Peyer's patch (tissue), 4 donors: ENCODE measurements around the gene ARHGAP26. TPM values are rescaled to one million over a fixed set of nuclear protein-coding genes. Genes with fewer than 3 reads are reported as not detected.

Source experiments
- DNase-seq, 3 donors: peaks; one replicate each; pipeline ENCODE4 v3.0.0-alpha.2; 2017 to 2019
- H3K27ac ChIP-seq, 4 donors: fragments of 200-600 bp; sonication (generic); one replicate each; pipeline ENCODE4 v1.5.1; 2016 to 2019
- H3K27me3 ChIP-seq, 2 donors: fragments of 200-600 bp; sonication (generic); one replicate each; pipeline ENCODE4 v1.5.1; 2019
- H3K36me3 ChIP-seq, 3 donors: fragments of 200-600 bp; sonication (generic); one replicate each; pipeline ENCODE4 v1.5.1; 2016 to 2019
- H3K4me1 ChIP-seq, 4 donors: fragments of 200-600 bp; sonication (generic); one replicate each; pipeline ENCODE4 v1.5.1; 2016 to 2019
- H3K4me3 ChIP-seq, 4 donors: fragments of 200-600 bp; sonication (generic); 1 replicate in 3 of 4; 2 replicates in 1 of 4; pipeline ENCODE4 v1.5.1; 2016 to 2019; ENCODE audit warnings: mild to moderate bottlenecking in 1 of 4
- H3K9me3 ChIP-seq, 4 donors: fragments of 200-600 bp; sonication (generic); one replicate each; pipeline ENCODE4 v1.5.1; 2016 to 2019; ENCODE audit warnings: mild to moderate bottlenecking in 1 of 4
- CTCF ChIP-seq, 6 experiments: fragments of 450-650 bp in 4 of 6; fragments of 200-600 bp in 2 of 6; sonication (generic) in 1 of 6; IDR thresholded peaks; one replicate each; pipeline ENCODE4 v1.5.1; 2017 to 2019; ENCODE audit warnings: antibody characterized with exemption in 6 of 6, mild to moderate bottlenecking in 3 of 6, moderate library complexity in 1 of 6
- POLR2A ChIP-seq, 2 donors: fragments of 450-650 bp; IDR thresholded peaks; one replicate each; pipeline ENCODE4 v1.5.1; 2017; ENCODE audit warnings: antibody characterized with exemption in 2 of 2, mild to moderate bottlenecking in 2 of 2, moderate library complexity in 2 of 2
- total RNA-seq, 4 donors: library from RNA; depleted of rRNA; stranded (reverse); fragments of >200 nt; gene quantifications; one replicate each; pipeline ENCODE4 v1.1.0, GENCODE V29; 2016

ARHGAP26 gene
- total RNA-seq, 4 donors from 2014 or later = 60.1 to 180 (median 126) TPM

GRCh38 chr5:143188692-143189091, 418.5 kb downstream of the ARHGAP26 start:
- Histone ChIP-seq H3K27ac (no peak overlapping the region), H3K4me3 (no peak overlapping the region), H3K27me3 (no peaks in the 10 kb centered on the region), H3K36me3 (no peaks in the 10 kb centered on the region), H3K4me1 (no peaks in the 10 kb centered on the region), H3K9me3 (no peaks in the 10 kb centered on the region)
- TF ChIP-seq POLR2A (IDR thresholded peaks at IDR 0.05) (no peak), CTCF (IDR thresholded peaks at IDR 0.05) (no peak)
- DNase-seq = no peak

GRCh38 chr5:143190260-143190810, 420.2 kb downstream of the ARHGAP26 start:
- DNase-seq = no peak
- H3K27ac ChIP-seq = no peak overlapping the region
- H3K36me3 ChIP-seq = no peaks in the 10 kb centered on the region
- H3K4me3 ChIP-seq = no peak overlapping the region
- no peaks in the 10 kb centered on the region for H3K9me3 ChIP-seq
- H3K4me1 ChIP-seq = no peaks in the 10 kb centered on the region
- no peaks in the 10 kb centered on the region for H3K27me3 ChIP-seq
- TF ChIP-seq CTCF (IDR thresholded peaks at IDR 0.05) (no peak), POLR2A (IDR thresholded peaks at IDR 0.05) (no peak)

GRCh38 chr5:143191720-143192119, 421.5 kb downstream of the ARHGAP26 start:
- no peak for DNase-seq
- no peak overlapping the region for H3K27ac ChIP-seq
- no peaks in the 10 kb centered on the region for H3K9me3 ChIP-seq
- H3K27me3 ChIP-seq = no peaks in the 10 kb centered on the region
- H3K4me3 ChIP-seq = no peak overlapping the region
- TF ChIP-seq POLR2A (IDR thresholded peaks at IDR 0.05) (no peak), CTCF (IDR thresholded peaks at IDR 0.05) (no peak)
- no peaks in the 10 kb centered on the region for H3K36me3 ChIP-seq
- H3K4me1 ChIP-seq = no peaks in the 10 kb centered on the region

GRCh38 chr5:143192191-143192900, 422.2 kb downstream of the ARHGAP26 start:
- H3K27ac ChIP-seq = no peak overlapping the region
- no peaks in the 10 kb centered on the region for H3K27me3 ChIP-seq
- no peaks in the 10 kb centered on the region for H3K4me1 ChIP-seq
- H3K4me3 ChIP-seq = no peak overlapping the region
- H3K9me3 ChIP-seq = no peaks in the 10 kb centered on the region
- no peaks in the 10 kb centered on the region for H3K36me3 ChIP-seq
- TF ChIP-seq POLR2A (IDR thresholded peaks at IDR 0.05) = no peak
- no peak for TF ChIP-seq CTCF (IDR thresholded peaks at IDR 0.05)
- no peak for DNase-seq

GRCh38 chr5:143194206-143194605, 424.0 kb downstream of the ARHGAP26 start:
- no peak overlapping the region for H3K4me3 ChIP-seq
- H3K27ac ChIP-seq = no peak overlapping the region
- H3K36me3 ChIP-seq = no peaks in the 10 kb centered on the region
- no peaks in the 10 kb centered on the region for H3K4me1 ChIP-seq
- no peaks in the 10 kb centered on the region for H3K27me3 ChIP-seq
- no peaks in the 10 kb centered on the region for H3K9me3 ChIP-seq
- no peak for TF ChIP-seq CTCF (IDR thresholded peaks at IDR 0.05)
- TF ChIP-seq POLR2A (IDR thresholded peaks at IDR 0.05) = no peak
- DNase-seq = no peak
